Spinal cord (tissue), 10 donors: Measurements from ENCODE around the gene REP15. TPM values are rescaled to one million over a fixed set of nuclear protein-coding genes. Genes with fewer than 3 reads are reported as not detected.
"Not testable (repeated sequence)": the region's sequence is repeated elsewhere in the genome, so short reads cannot be mapped to it uniquely, and the experiment has no call there.

ENCODE experiments used
- DNase-seq, 6 donors: peaks; one replicate each; pipeline versions ENCODE4 v3.0.0 to v3.0.0-alpha.2; 2013 to 2015; ENCODE audit warnings: low spot score in 6 of 6, low read depth in 4 of 6
- H3K27ac ChIP-seq: one replicate; pipeline ENCODE4 v1.5.1; 2013; ENCODE audit warnings: low read depth, low read length, control low read depth
- H3K27me3 ChIP-seq: one replicate; pipeline ENCODE4 v1.6.1; 2013; ENCODE audit warnings: low read length; ENCODE audit not compliant: control insufficient read depth, insufficient read depth
- H3K36me3 ChIP-seq: one replicate; pipeline ENCODE4 v1.6.1; 2013; ENCODE audit warnings: low read length; ENCODE audit not compliant: control insufficient read depth, insufficient read depth
- H3K4me1 ChIP-seq: one replicate; pipeline ENCODE4 v1.6.1; 2013; ENCODE audit warnings: low read length; ENCODE audit not compliant: control insufficient read depth, insufficient read depth
- H3K4me3 ChIP-seq: one replicate; pipeline ENCODE4 v1.5.1; 2013; ENCODE audit warnings: low read depth, low read length, control low read depth
- H3K9me3 ChIP-seq: one replicate; pipeline ENCODE4 v1.6.1; 2013; ENCODE audit warnings: low read length; ENCODE audit not compliant: control insufficient read depth, insufficient read depth
- WGBS: methylation state at CpG from one replicate; pipeline ENCODE4 v1.1.5; 2013; ENCODE audit warnings: missing lambda C conversion rate; ENCODE audit not compliant: insufficient coverage; 5-methylcytosine and 5-hydroxymethylcytosine counted together
- long read RNA-seq, 4 donors: transcript quantifications; one replicate each; lab custom pipeline, GENCODE V29; 2026
- polyA plus RNA-seq, 2 donors: library from polyadenylated mRNA; unstranded; fragments of 120-200 nt; gene quantifications; one replicate each; pipeline ENCODE4 v1.2.1, GENCODE V29; 2013; ENCODE audit not compliant: insufficient read length in 2 of 2
- total RNA-seq, 2 donors: library from RNA; depleted of rRNA in 1 of 2; stranded (reverse); fragments of 120-200 nt in 1 of 2; fragments of >200 nt in 1 of 2; gene quantifications; one replicate each; pipeline versions ENCODE4 v1.2.3 to v1.2.4, GENCODE V29; 2013 to 2014
- donor health status: healthy.

REP15 gene, protein sequence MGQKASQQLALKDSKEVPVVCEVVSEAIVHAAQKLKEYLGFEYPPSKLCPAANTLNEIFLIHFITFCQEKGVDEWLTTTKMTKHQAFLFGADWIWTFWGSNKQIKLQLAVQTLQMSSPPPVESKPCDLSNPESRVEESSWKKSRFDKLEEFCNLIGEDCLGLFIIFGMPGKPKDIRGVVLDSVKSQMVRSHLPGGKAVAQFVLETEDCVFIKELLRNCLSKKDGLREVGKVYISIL
- total RNA-seq (1 to 10 TPM; 1.7 to 6.9 TPM), polyA plus RNA-seq (1 to 10 TPM; 1.1 to 1.8 TPM)
- long read RNA-seq, donor 1, result 0 reads
- long read RNA-seq, donor 2, result 0 reads
- long read RNA-seq, donor 3, result 0 reads
- long read RNA-seq, donor 4, partial matches to known transcripts, result 0 of 4 reads
- long read RNA-seq, donor 4, other reads (novel, unspliced or antisense), result 0 of 4 reads

DNA sequence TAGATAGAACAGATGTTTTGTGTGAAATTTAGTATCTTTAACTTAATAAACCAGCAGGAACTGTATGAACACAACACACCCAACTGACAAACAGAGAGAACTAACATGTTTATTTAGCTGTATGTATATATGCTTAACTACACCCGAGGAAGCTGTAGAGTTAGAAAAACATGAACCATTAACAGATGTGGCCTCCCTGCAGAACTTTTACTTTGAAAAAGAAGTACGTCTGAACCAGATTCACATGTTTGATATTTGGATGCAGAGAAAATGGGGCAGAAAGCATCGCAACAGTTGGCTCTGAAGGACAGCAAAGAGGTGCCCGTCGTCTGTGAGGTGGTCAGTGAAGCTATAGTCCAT, at the start of gene REP15:
TSS of gene REP15 (plus strand) at position 155 of the 360 bp plus-strand sequence. CDS start at position 271, 116 bp downstream.
- H3K36me3 ChIP-seq, result no peaks in the 10 kb centered on the region
- 70% methylated on average over 2 of the region's 5 CpGs for WGBS
- H3K27ac ChIP-seq, result no peak within 1 kb of the TSS
- H3K9me3 ChIP-seq, result no peaks in the 10 kb centered on the region
- no peak within 1 kb of the TSS for H3K4me3 ChIP-seq
- H3K27me3 ChIP-seq, result no peaks in the 10 kb centered on the region
- DNase-seq, result peak in 1 of 6 donors; percentile 22
- H3K4me1 ChIP-seq, result no peaks in the 10 kb centered on the region

DNA sequence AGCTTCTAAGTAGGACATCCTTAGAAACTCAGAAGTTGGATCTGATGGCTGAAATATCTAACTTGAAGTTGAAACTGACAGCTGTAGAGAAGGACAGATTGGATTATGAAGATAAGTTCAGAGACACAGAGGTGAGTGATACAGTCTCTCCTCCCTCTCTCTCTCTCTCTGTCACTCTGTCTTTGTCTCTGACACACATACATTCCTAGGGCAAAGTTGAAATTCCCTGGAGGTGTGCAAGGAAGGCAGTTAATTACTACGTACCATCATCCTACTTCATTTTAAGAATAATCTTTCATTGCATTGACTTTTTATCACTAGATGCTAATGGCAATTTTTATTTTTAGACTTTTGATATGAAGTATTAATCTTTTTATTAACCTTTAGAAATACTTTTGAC, 46.2 kb upstream of the REP15 start:
- Histone ChIP-seq H3K36me3 (no peaks in the 10 kb centered on the region), H3K9me3 (no peaks in the 10 kb centered on the region), H3K27me3 (no peaks in the 10 kb centered on the region), H3K4me3 (no peak overlapping the region), H3K27ac (no peak overlapping the region), H3K4me1 (no peaks in the 10 kb centered on the region)
- no CpG with 5 or more reads among the region's 1 CpG for WGBS
- no peak for DNase-seq

DNA sequence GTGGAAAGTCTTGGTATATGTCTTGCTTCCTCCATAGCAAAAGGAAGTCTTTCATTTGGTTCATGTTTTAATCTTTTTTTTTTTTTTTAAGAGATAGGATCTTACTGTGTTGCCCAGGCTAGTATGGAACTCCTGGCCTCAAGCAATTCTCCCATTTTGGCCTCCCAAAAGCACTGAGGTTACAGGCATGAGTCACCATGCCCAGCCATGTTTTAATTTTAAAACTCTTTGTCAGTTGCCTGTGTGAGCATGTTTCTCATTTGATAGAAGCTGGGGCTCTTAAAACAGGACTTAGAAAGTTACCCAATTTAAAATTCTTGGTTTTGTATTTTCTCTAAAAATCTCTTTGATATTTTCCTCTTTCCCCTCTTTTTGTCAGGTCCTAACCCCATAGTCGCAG, 45.0 kb upstream of the REP15 start:
- no peaks in the 10 kb centered on the region for H3K9me3 ChIP-seq
- no peak overlapping the region for H3K27ac ChIP-seq
- no peaks in the 10 kb centered on the region for H3K4me1 ChIP-seq
- no peaks in the 10 kb centered on the region for H3K36me3 ChIP-seq
- no peak overlapping the region for H3K4me3 ChIP-seq
- no CpG with 5 or more reads among the region's 1 CpG for WGBS
- no peak for DNase-seq
- H3K27me3 ChIP-seq, result no peaks in the 10 kb centered on the region

DNA sequence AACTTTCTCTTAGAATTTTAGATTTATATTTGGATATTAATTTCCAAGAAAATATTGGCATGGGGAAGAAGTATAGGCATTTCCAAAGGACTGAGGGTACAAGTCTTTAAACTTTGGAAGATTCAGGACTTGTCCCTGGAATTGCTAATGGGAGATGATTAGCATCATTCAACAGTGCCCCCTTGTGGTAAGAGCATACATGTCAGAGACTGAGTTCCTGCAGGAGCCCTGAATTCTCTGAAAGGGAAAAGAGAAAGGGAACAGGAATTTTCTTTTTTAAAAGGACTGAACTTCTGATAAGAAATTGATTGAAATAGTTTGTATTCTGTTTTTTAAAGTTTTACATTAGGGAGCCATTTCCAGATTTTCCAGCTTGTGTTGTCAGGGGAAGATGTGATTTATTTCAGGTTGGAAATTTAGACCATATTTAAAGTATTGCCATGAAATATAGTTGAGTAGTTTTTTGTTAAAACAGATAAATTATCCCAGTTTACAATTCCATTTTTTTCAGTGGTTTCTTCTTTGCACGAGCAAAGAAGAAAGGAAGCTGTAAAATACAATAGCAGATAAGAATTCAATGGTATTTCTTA, 44.0 kb upstream of the REP15 start:
- DNase-seq, result peak; percentile 70 to 96 (median 78)
- no peaks in the 10 kb centered on the region for H3K9me3 ChIP-seq
- H3K4me1 ChIP-seq, result no peaks in the 10 kb centered on the region
- no peak overlapping the region for H3K27ac ChIP-seq
- H3K36me3 ChIP-seq, result no peaks in the 10 kb centered on the region
- no CpG with 5 or more reads among the region's 1 CpG for WGBS
- no peak overlapping the region for H3K4me3 ChIP-seq
- H3K27me3 ChIP-seq, result no peaks in the 10 kb centered on the region

DNA sequence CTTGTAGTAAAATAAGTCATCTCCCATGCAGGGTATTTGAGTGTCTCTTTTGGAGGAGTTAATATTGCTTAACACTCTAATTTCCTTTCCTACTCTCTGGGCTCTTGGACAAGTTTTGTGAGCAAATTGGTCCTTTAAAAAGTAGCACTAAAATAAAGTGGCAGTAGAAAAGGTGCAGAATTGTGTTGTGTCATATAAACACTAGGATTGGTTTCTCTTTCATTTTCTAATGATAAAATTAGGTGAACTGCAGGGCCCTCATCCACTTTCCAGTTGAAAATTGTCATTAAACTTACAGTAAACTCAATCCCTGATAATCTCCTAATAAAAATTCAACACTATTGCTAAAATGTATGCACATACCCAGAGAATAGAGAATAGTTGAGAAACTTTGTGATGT, 42.6 kb upstream of the REP15 start:
- Histone ChIP-seq H3K27me3 (no peaks in the 10 kb centered on the region), H3K27ac (no peak overlapping the region), H3K36me3 (no peaks in the 10 kb centered on the region), H3K4me1 (no peaks in the 10 kb centered on the region), H3K4me3 (no peak overlapping the region), H3K9me3 (no peaks in the 10 kb centered on the region)
- no peak for DNase-seq

DNA sequence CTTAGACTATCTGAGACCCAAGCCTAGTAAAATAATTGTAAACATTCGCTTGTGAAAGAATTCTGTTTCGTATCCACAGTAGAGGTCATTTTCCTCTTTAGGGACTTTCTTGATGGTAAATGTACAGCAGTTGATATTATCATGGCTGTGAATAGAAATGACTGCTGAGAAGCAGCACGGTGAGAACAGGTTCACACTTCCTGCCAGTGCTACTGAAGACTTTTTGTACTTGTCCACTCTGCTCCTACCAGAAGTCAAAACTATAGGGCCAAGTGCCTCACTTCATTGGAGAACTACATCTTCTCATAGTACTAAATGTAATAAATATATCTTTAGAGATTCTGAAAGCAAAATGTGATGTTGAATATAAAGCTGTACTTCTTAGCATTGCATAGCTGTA, 40.8 kb upstream of the REP15 start:
- H3K36me3 ChIP-seq, H3K27ac ChIP-seq: not testable (repeated sequence)

DNA sequence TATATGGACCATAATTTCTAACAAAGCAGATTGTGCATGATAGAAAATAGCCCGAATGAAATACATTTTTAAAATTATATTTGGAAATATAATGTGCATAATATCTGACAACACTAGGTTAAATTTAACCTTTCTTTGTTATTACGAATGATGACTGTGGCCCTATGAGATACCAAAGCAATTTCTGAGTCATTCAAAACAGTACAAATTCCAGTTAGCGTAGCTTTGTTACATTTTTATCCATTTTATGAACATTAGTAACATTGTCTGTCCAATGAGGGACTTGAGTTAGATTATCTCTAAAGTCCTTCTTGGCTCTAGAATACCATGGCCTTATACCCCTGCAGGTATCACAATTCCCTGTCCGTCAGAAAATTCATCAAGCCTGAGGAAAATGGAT, 39.0 kb upstream of the REP15 start:
- Histone ChIP-seq H3K27me3 (no peaks in the 10 kb centered on the region), H3K27ac (no peak overlapping the region), H3K36me3 (no peaks in the 10 kb centered on the region), H3K4me3 (no peak overlapping the region), H3K9me3 (no peaks in the 10 kb centered on the region), H3K4me1 (no peaks in the 10 kb centered on the region)
- no peak for DNase-seq
- no CpG with 5 or more reads among the region's 4 CpGs for WGBS

More for the DNA sequence above, 40.8 kb upstream of the REP15 start:
- not testable (repeated sequence) for H3K9me3 ChIP-seq, DNase-seq, H3K4me1 ChIP-seq, H3K27me3 ChIP-seq, H3K4me3 ChIP-seq
- WGBS, result no CpG with 5 or more reads among the region's 3 CpGs

DNA sequence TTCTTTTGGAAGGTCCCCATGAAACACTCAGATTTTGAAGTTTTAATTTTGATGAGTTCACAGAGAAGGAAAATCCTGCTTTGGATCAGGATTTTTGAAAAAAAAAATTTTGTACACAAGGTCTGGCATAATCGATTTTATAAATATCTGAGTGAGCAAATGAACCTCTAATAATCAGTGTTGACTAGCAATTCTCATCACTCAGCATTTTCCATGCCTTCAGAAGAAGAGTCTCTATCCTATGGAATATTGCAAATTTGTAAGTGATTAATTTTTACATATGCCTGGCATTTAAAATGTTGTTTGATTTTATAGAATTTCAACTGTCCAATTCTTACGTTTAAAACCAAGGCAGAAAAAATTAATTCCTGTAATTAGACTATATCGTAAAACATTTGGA, 30.5 kb upstream of the REP15 start:
- Histone ChIP-seq H3K27ac (no peak overlapping the region), H3K36me3 (peaks cover 14% of the 10 kb centered on the region), H3K4me3 (no peak overlapping the region), H3K9me3 (no peaks in the 10 kb centered on the region), H3K4me1 (no peaks in the 10 kb centered on the region), H3K27me3 (no peaks in the 10 kb centered on the region)
- no peak for DNase-seq
- WGBS, result no CpG with 5 or more reads among the region's 3 CpGs

DNA sequence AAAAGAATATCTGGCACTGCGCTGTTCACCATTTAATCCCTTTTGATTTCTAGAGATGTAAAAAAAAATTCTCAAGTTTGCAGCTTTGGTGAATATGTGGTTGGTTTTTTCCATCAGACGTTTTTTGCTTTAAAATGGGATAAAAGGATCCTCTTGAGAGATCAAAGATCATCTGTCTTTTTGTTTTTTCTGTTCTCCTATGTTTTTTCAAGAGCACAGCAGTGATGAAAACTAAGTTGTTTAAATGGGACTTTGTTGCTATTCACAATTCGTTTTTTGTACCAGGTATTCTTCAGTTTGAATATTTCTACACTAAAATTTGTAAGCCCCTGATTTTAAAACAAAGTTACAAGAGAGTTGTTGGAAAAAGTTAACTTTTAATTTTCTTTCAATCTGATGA, 29.7 kb upstream of the REP15 start:
- Histone ChIP-seq H3K27ac (no peak overlapping the region), H3K4me1 (no peaks in the 10 kb centered on the region), H3K9me3 (no peaks in the 10 kb centered on the region), H3K36me3 (peaks cover 14% of the 10 kb centered on the region), H3K4me3 (no peak overlapping the region), H3K27me3 (no peaks in the 10 kb centered on the region)
- DNase-seq, result no peak
- WGBS, result no CpG with 5 or more reads among the region's 3 CpGs

DNA sequence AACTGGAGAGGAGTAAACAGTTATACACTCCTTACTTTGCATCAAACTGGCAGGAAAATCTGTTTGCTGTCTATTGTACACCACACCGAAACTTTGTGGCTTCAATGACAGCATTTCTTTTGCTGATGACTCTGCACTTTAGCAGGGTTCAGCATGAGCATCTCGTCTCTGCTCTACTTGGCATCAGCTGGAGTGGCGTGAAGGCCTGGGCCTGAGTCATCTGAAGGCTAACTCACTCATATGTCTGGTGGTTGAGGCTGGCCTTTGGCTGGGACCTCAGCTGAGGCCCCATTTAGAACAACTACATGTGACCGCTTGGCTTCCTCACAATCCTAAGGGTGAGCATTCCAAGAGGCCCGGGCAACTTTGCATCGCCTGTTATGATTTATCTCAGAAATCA, 28.7 kb upstream of the REP15 start:
- Histone ChIP-seq H3K27me3 (no peaks in the 10 kb centered on the region), H3K36me3 (peaks cover 14% of the 10 kb centered on the region), H3K4me1 (no peaks in the 10 kb centered on the region), H3K9me3 (no peaks in the 10 kb centered on the region), H3K27ac (no peak overlapping the region), H3K4me3 (no peak overlapping the region)
- no peak for DNase-seq
- 92% methylated on average over 6 of the region's 6 CpGs for WGBS
